COR-L47 (cell line): ENCODE data around the gene FOXB1.

ENCODE experiments used
- DNase-seq: peaks from one replicate; lab custom pipeline; 2025; lab: John Stamatoyannopoulos, UW

FOXB1 gene

DNA sequence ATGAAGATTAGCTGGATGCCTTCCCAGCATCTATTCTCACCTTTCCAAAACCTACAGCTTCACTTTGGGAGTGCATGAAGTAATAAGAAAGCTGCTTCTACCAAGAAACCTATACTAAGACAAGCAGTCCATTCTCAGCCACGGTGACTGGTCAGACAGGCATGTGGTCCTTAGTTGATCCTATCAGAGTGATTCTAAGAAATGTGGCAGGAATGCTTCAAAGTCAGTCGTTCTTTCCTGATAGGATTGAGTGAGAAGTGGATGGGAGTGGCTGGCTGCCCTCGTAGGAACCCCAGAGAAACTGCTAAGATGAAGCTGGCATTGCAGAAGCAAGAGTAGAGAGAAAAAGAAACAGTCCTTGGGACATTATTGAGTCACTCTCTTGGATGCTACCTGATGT lies 16.6 kb downstream of the FOXB1 start:
- no peak for DNase-seq

DNA sequence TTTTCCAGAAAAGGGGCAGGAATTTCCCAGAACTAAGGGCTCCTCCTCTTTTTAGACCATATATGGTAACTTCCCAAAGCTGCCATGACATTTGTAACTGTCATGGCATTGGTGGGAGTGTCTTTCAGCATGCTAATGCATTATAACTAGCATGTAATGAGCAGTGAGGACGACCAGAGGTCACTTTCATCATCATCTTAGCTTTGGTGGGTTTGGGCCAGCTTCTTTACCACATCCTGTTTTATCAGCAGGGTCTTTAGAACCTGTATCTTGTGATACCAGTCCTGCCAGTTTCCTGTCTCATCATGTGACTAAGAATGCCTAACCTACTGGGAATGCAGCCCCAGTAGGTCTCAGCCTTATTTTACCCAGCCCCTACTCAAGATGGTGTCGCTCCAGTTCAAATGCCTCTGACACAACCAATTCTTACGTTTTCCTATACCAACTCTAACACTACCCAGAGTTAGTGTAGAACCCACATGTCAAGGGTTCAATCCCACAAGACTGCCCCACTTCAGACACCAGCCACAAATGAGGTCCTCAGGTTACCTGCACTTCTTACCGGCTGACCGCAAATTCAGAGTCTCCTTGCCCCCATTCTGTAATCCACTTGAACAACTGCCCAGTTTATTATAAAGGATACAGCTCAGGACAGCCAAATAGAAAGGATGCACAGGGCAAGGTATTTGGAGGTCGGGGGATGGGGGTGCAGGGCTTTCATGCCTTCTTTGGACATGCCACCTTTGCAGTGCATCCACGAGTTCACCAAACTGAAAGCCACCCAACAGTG lies 17.7 kb downstream of the FOXB1 start:
- no peak for DNase-seq

DNA sequence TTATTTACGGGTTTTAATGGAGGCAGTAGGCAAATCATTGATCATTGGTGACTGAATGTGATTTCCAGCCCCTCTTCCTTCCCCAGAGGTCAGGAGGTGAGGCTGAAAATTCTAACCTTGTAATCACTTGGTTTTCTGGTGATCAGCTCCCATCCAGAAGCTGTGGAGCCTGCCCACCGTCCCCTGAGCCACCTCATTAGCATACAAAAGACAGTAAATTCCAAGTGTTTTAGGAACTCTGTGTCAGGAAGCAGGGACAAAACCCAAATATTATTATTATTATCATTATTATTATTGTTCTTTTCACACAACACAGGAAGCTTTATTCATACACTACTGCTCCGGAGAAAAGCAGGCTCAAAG lies 18.2 kb downstream of the FOXB1 start:
- DNase-seq: no peak

DNA sequence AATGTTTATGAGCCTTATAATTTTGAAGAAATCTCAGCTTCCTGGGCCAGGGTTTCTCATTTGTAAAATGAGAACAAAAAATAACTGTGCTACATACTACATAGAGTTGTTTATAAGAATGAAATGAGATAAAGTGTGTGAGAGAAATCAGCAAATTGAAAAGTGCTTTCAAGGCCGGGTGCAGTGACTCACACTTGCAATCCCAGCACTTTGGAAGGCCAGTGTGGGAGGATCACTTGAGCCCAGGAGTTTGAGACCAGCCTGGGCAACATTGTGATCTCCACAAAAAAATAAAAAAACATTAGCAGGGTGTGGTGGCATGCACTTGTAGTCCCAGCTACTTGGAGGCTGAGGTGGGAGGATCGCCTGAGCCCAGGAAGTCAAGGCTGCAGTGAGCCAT lies 22.4 kb downstream of the FOXB1 start:
- DNase-seq: no peak

DNA sequence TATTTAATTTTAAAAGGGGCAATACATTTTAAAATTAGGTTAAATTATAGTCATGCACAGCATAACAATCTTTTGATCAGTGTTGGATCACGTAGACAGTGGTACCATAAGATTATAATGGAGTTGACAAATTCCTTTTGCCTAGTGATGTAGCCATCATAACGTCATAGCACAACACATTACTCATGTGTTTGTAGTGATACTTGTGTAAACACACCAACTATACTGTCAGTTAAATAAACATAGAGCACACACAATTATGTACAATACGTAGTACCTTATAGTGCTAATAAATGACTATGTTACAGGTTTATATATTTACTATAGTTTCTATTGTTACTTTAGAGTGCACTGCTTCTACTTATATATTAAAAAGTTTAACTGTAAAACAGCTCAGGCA lies 31.2 kb downstream of the FOXB1 start:
- no peak for DNase-seq

DNA sequence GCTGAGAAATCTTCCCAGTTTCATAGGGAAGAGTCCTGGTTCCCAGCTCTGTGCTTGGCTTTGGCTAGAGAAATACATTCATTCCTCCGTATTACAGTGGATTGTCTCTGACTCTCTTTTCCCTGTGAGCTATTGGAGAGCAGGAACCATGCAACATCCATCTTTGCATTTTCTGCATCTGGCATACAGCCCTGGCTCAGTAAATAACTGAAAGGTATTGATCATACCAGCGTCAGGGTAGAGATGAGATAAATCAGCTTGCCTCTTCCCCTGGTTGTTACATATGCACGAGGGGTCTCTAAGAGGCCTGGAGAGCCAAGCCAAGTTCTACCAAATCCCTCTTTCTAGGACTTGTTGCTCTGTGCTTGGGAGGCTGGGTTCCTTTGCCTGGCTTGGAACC lies 35.2 kb downstream of the FOXB1 start:
- DNase-seq: no peak

DNA sequence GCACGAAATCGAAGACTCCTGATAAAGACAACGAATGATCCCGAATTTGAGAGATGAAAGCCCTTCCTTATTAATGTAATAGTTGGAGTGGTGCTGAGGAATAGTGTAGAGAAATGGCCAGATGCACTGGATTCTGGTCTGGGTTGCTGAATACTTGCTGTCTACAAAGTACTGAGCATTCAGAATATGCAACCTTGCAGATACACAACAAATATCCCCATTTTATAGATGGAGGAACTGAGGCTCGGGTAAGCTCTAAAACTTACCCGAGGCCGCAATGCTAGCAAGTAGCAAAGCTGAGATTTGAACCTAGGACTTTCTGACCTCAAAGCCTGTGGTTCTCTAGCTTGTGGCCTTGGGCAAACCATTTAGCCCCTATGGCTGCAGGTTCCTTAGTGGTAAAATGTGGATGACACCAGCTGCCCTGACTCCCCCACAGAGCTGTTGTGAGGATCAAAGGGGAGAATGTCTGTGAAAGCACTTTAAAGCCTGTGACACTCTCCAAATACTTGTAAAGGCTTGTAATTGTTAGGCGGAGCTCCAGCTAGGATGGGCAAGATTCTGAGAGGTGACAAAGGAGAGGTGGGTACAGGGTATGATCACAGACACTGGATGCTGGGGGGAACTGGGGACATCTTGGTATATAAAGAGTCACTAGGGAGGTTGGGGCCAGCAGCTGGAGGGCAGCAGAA lies 39.8 kb downstream of the FOXB1 start:
- no peak for DNase-seq

DNA sequence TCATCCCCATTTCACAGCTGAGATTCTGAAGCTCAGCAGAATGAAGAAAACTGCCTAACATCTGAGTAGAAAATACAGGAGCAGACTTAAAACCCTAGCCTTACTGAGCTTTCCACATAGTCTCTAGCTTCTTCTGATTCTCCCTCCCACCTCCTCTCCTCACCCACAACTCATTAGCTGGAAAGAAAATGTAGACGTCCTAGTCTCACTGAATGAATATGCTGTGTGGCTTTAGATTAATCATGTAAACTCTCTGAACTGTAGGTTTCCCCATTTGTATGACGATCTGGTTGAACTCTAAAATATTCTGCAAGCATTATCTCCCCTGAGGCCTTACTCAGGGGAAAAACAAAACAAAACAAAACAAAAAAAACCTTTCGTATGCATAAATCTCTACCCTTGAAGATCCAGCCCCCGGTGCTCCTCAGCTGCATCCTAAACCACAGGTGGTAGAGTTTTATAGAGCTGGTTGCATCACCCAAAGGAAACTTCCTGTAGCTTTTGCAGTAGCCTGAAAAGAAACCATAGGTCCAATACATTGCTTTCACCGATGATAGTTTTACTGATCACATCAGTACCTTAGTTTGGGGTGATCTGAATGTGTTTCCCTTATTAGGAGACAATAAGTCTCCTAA lies 40.6 kb downstream of the FOXB1 start:
- no peak for DNase-seq

DNA sequence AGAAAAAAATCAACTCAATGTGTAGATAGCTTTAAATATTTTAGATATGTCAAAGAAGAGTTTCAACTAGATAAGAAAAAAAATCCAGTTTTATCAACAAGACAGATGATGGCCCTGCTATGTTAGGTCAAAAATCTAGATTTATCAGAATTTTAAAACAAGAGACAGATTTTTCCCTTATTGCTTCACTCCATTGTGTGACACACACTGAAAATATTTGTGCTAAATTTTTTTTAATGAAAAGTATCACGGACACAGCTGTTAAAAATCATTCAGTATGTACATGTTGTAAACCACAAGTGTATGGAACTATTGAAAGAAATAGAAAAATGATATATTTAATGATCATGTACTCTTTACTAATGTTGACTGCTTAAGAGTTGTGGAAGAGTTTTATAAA lies 43.6 kb downstream of the FOXB1 start:
- DNase-seq: no peak

DNA sequence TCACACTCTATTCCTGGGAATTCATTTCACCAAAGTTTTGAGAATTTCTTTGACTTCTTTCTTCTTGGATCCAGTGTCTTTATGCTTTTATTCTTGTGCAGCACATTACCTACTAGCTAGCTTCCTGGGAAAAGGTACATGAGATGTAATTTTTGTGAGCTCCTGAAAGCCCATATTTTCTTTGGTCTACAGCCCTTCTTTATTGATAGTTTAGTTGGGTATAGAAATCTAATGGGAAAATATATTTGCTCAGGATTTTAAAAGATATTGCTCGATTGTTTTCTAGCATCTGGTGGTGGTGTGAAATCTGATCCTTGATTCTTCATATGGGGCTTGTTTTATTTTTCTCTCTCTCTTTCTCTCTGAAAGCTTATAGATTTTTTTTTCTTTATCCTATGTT lies 45.8 kb downstream of the FOXB1 start:
- no peak for DNase-seq

DNA sequence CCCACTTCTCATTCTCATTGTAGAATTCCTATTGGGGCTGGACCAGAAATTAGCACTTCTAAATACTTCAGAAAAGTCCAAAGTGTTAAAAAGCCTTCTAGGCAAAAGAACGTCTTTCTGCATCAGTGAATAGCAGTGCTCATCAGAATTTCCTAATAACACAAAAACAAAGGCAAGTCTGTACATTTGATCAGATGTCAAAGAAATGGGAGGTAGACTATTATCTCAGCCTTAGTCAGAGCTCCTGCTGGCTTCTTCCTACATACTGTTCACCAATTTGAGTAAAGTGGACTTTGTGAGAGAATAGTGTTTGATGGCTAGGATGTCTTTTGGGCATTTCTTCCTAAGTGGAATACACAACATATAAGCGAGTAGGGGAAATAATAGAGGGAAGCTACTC lies 48.7 kb downstream of the FOXB1 start:
- DNase-seq: no peak

DNA sequence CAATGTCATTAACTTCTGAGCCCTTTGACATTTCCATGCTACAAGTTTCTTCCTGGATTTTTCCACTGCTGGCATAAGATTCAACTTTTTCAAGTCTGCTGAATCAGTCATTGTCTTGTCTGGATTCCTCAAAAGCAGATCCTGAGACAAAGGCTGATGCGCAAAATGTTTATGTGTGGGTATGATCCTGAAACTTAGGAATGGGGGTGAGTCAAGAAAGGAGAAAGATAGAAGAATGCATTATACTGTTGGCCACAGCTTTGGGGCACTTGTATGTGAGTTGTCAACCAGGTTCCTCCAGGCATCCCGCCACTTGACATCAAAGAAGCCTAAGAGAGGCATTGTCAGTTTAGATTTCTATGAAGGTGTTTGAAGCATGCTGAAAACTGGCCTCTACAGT lies 50.4 kb downstream of the FOXB1 start:
- DNase-seq: no peak
